ENCODE results near the gene ZFP36. TPM values are rescaled to one million over a fixed set of nuclear protein-coding genes. Genes with fewer than 3 reads are reported as not detected.
A peak's percentile ranks its signal among the peaks of the same experiment; 100 is the strongest.

The ZFP36 gene
- total RNA-seq, 2 donors from 2014 or later = 55.8 to 108 TPM

GRCh38 chr19:39409208-39410016, 2.8 kb downstream of the ZFP36 start:
- peak overlapping the region; percentile 92 to 98 (median 96) for H3K27ac ChIP-seq
- DNase-seq (peak; percentile 95 to 98 (median 96)), ATAC-seq (peak; percentile 34)
- peaks cover 63% of the 10 kb centered on the region for H3K4me1 ChIP-seq
- H3K4me3 ChIP-seq = peak overlapping the region; percentile 10 to 42
- no peaks in the 10 kb centered on the region for H3K9me3 ChIP-seq
- H3K27me3 ChIP-seq = no peaks in the 10 kb centered on the region
- WGBS, 2 donors = 1 to 2% methylated on average over 25 to 49 of the region's 52 CpGs
- peak; percentile 90 to 93 (median 91) for TF ChIP-seq POLR2A (IDR thresholded peaks at IDR 0.05)
- TF ChIP-seq, protein P1, sequence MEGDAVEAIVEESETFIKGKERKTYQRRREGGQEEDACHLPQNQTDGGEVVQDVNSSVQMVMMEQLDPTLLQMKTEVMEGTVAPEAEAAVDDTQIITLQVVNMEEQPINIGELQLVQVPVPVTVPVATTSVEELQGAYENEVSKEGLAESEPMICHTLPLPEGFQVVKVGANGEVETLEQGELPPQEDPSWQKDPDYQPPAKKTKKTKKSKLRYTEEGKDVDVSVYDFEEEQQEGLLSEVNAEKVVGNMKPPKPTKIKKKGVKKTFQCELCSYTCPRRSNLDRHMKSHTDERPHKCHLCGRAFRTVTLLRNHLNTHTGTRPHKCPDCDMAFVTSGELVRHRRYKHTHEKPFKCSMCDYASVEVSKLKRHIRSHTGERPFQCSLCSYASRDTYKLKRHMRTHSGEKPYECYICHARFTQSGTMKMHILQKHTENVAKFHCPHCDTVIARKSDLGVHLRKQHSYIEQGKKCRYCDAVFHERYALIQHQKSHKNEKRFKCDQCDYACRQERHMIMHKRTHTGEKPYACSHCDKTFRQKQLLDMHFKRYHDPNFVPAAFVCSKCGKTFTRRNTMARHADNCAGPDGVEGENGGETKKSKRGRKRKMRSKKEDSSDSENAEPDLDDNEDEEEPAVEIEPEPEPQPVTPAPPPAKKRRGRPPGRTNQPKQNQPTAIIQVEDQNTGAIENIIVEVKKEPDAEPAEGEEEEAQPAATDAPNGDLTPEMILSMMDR (IDR thresholded peaks at IDR 0.05) = peak in 1 of 7 experiments; percentile 9
- H3K36me3 ChIP-seq (replicated peaks in 1 of 2; ENCODE audit: insufficient read depth in 1 of 2, low read depth in 2 of 2) = no peaks in the 10 kb centered on the region
- intact Hi-C loops (cut with DNase I) = loop anchor here (10.0 kb wide), 1 partner anchor 65 kb away; the partner anchor contains the start of gene SAMD4B

- H3K4me3 ChIP-seq = peak overlapping the region; percentile 10 to 42
- H3K27me3 ChIP-seq = no peaks in the 10 kb centered on the region
- H3K27ac ChIP-seq = peak overlapping the region; percentile 88 to 98 (median 96)
- H3K9me3 ChIP-seq = no peaks in the 10 kb centered on the region
- ATAC-seq (peak; percentile 3), DNase-seq (peak; percentile 63 to 78 (median 70))
- 2 to 4% methylated on average over 23 to 34 of the region's 35 CpGs for WGBS, 2 donors
- TF ChIP-seq, protein P1 (IDR thresholded peaks at IDR 0.05) = no peak
- TF ChIP-seq POLR2A (IDR thresholded peaks at IDR 0.05) = peak in 2 of 3 donors; percentile 67 to 76
- H3K36me3 ChIP-seq (replicated peaks in 1 of 2; ENCODE audit: insufficient read depth in 1 of 2, low read depth in 2 of 2) = no peaks in the 10 kb centered on the region
- intact Hi-C loops (cut with DNase I) = loop anchor here (10.0 kb wide), 1 partner anchor 65 kb away; the partner anchor contains the start of gene SAMD4B
- peaks cover 63% of the 10 kb centered on the region for H3K4me1 ChIP-seq
Measured at GRCh38 chr19:39410017-39410830, 3.6 kb downstream of the ZFP36 start.

GRCh38 chr19:39410831-39411080, 4.1 kb downstream of the ZFP36 start:
- H3K36me3 ChIP-seq (replicated peaks in 1 of 2; ENCODE audit: insufficient read depth in 1 of 2, low read depth in 2 of 2) = no peaks in the 10 kb centered on the region
- intact Hi-C loops (cut with DNase I) = loop anchor here (10.0 kb wide), 1 partner anchor 66 kb away; the partner anchor contains the start of gene SAMD4B
- H3K4me3 ChIP-seq = no peak overlapping the region
- WGBS, 2 donors = 18 to 58% methylated on average over 1 of the region's 1 CpG
- no peaks in the 10 kb centered on the region for H3K27me3 ChIP-seq
- no peak for TF ChIP-seq POLR2A (IDR thresholded peaks at IDR 0.05)
- TF ChIP-seq, protein P1 (IDR thresholded peaks at IDR 0.05) = no peak
- ATAC-seq (no peak), DNase-seq (no peak)
- peak overlapping the region; percentile 88 to 98 (median 96) for H3K27ac ChIP-seq
- H3K4me1 ChIP-seq = peaks cover 59% of the 10 kb centered on the region
- no peaks in the 10 kb centered on the region for H3K9me3 ChIP-seq

DNA sequence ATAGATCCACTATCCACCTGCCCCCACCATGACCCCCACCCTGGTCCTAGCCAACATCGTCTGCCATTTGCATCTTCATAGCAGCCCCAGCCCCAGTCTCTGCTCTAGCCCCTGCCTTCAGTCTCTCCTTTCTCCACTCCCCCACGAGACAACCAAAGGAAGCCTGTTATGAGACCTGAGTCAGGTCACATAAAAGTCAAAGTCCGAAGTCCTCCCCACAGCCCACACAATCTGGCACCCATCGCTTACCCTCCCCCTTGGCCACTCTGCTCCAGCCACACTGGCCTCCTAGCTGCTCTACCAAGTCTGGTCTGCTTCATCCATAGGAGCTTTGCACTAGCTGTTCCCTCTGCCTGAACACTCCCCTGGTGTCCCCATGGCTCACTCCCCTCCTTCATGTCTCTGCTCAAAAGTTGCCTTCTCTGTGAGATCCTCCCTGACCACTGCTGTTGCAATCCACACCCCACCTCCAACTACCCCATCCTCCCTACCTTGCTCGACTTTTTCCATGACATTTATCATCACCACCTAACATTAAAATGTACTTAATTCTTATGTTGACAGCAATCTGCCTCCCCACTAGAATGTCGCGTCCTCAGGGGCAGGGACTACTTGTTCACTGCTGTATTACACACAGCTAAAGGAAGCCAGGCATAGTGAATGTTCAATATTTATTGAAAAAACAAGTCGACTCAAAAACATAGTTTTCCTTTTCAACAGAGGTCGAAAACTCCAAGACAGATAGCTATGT, 4.6 kb downstream of the ZFP36 start:
- ATAC-seq (peak; percentile 3), DNase-seq (peak; percentile 71 to 84 (median 78))
- TF ChIP-seq, protein P1 (IDR thresholded peaks at IDR 0.05) = peak in 1 of 7 experiments; percentile 11
- TF ChIP-seq POLR2A (IDR thresholded peaks at IDR 0.05) = peak in 2 of 3 donors; percentile 64 to 71
- 2 to 3% methylated on average over 9 of the region's 9 CpGs for WGBS, 2 donors
- Histone ChIP-seq H3K36me3 (replicated peaks in 1 of 2; ENCODE audit: insufficient read depth in 1 of 2, low read depth in 2 of 2) (no peaks in the 10 kb centered on the region), H3K4me1 (peaks cover 54% of the 10 kb centered on the region), H3K4me3 (no peak overlapping the region), H3K27me3 (no peaks in the 10 kb centered on the region), H3K9me3 (no peaks in the 10 kb centered on the region), H3K27ac (peak overlapping the region; percentile 88 to 98 (median 96))
- intact Hi-C loops (cut with DNase I) = loop anchor here (10.0 kb wide), 1 partner anchor 66 kb away; the partner anchor contains the start of gene SAMD4B
